NCI-H1092 (cell line): ENCODE measurements around the gene GRK3.

Source experiments
- DNase-seq: peaks from one replicate; lab custom pipeline; 2025; lab: John Stamatoyannopoulos, UW

The GRK3 gene

DNA sequence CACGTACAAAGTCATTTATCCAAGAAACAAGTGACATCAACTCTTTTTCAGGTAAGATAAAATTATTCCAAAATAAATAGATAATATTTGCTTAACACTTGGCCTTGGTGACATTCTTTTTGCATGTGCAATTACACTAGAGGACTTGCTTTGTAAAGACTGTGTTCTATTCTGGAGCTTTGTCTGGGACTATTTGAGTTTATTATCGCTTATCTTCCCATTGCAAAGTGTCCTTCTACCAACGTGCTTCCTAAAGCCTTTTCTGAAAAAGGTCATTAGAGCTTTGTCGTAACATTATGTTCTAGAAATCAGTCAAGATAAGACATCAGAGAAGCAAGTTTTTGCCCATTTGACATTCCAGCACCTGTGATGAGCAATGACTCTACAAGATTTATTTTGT lies 99.2 kb downstream of the GRK3 start:
- DNase-seq = no peak

DNA sequence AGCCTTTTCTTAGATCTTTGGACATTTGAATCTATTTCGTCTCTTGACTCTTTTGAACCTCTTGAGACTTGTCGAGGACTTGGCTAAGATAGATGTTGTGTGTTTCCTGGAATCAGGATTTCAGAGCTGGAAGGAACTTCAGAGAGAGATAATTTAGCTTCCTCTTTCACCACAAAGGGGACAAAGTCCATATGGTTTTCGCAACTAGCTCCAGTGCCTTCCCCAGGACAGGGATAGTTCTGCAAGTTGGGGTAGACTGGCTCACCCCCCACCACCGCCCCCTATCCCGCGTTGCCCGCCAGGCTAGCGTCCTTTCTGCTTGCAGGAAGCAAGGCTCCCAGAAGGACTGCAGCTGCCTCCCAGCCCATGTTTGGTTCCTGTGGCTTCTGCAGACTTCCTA lies 101.8 kb downstream of the GRK3 start:
- DNase-seq = no peak

DNA sequence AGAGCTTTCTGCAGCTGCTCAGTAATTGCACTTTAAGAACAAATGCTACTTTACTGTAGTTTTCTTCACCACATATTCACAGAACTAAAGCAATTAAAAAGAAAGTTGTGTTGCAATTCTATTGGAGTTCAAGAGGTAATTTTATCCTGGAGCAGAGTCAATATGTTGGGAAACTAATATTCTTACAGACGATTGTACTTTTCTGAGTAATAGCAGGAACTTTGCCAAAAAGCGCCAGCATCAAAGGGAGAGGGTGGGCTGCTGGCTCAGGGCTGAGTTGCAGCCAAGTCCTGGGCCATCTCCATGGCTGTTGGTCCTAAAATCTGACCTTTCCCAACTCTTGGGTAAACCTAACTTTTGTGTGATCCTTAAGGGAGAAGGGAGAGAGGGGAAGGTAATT lies 104.0 kb downstream of the GRK3 start:
- no peak for DNase-seq

DNA sequence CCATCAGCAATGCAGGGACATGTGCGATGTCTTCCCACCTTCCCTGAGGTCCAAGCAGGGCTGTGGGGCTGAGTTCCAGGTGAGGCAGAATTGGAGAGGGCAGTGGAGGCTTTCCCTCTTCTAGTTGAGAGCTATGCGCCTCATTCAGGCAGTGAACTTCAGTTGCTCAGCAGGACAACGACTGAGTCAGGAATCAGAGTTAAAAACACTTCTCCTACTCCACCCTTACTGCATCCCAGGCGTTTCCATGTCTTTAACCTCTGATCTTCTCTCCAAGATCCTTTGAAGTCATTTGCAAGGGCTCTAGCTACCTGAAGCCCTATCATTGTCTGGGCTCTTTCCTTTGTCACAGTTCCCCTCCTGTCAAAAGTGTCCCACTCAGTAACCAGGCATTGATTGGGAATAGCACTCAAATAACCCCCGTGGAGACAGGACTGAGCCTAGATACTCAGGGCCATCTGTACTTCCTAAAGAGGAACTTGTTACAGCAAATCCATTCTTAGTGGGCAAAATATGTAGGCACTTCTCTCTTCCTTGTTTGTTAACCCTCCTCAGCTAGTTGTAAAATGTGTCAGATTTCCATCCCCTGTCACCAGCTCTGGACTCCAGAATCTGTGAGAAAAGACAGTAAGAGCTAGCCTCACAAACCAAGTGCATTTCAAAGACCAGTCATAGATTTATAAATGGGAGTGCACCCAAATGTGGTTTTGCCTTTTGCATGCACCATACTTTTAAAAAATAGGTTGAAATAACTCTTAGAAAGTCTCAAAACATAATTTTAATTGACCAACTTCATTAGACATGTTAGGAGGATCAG lies 105.0 kb downstream of the GRK3 start:
- no peak for DNase-seq

DNA sequence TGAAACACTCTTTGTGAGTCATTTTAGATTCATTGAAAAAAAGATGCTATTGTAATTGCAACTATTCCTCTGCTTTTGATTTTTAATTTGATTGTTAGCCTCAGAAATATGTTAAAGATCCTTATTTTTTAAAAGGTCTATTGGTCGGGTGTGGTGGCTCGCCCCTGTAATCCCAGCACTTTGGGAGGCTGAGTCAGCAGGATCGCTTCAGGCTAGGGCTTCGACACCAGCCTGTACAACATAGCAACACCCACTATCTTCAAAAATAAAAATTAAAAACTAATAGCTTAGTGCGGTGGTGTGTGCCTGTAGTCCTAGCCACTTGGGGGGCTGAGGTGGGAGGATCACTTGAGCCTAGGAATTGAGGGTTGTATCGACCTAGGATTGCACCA lies 105.6 kb downstream of the GRK3 start:
- DNase-seq = no peak

DNA sequence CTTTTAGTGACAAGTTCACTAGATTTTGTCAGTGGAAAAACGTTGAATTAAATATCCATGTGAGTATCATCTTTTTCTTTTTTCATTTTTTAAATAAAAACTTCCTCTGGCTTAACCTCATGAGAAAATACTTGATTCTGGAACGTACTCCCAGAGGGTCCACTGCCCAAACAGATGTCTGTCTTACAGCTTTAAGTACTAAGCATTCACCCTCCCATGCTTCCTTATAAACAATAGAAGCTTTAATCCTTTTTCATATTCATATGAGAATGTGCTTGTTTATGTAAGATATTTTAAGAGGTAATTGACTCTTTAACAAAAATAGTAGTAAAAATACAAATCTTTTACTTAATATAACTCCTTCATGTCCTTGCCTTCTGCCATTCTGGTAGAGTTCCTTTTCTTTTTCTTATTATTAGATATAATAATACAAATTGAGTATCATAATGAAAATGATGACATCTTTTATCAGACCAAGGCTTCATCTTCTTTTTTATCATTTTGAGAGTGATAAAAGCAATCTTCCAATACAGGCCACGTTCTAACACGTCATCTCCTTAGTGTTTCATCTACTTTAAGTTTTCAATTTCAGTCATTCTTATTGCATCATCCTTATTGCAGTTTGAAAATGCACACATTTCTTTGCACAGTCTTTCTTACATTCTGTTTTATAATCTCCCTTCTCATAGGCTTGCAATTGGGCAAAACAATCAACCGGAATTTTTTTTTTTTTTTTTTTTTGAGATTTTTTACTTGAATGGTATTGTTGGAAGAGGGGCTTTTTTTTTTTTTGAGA lies 108.0 kb downstream of the GRK3 start:
- DNase-seq = no peak

DNA sequence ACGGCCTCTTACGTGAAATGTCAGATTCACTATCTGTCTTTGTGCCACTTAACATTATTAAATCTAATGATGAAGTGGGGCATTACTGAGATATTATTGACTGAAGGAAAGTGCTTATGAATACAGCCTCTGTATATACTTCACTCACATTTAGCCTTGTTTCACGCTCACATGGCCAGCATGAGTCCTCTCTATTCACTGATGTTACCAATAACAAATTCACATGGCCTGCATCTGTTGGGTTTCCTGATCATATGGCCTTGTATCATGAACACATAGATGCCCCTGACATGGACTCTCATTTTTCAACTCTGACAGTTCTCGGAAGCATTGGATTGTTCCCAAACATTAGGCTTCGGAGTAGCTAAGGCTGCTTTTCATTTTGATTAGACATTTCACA lies 109.2 kb downstream of the GRK3 start:
- no peak for DNase-seq

DNA sequence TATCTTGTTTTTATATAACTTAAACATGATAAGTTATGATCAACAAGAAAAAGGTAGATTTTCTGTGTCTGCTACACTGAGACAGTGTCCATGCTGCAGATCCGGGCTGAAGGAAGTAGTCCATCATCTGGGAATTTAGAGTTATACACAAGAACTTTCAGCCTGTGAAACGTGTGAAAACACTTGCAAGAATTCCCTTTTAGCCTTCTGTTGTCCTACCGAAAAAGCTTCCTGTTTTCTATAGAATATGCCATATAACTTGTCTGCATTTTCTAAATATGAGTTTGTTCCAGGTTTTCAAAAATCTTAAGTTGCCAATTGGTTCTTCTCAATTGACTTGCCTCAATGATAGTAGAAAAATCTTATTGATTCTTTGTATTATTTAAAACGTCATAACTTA lies 113.2 kb downstream of the GRK3 start:
- DNase-seq = no peak

- DNase-seq = no peak
Measured at GRCh38 chr22:25680051-25680450, 115.6 kb downstream of the GRK3 start.

GRCh38 chr22:25680956-25681355 lies 116.5 kb downstream of the GRK3 start:
- DNase-seq = no peak

- DNase-seq = no peak
Measured at GRCh38 chr22:25682109-25682508, 117.6 kb downstream of the GRK3 start.

- no peak for DNase-seq
Measured at GRCh38 chr22:25688627-25689026, 124.2 kb downstream of the GRK3 start.

- no peak for DNase-seq
Measured at GRCh38 chr22:25689631-25690030, 125.2 kb downstream of the GRK3 start.

GRCh38 chr22:25690798-25691197 lies 126.3 kb downstream of the GRK3 start:
- no peak for DNase-seq

DNA sequence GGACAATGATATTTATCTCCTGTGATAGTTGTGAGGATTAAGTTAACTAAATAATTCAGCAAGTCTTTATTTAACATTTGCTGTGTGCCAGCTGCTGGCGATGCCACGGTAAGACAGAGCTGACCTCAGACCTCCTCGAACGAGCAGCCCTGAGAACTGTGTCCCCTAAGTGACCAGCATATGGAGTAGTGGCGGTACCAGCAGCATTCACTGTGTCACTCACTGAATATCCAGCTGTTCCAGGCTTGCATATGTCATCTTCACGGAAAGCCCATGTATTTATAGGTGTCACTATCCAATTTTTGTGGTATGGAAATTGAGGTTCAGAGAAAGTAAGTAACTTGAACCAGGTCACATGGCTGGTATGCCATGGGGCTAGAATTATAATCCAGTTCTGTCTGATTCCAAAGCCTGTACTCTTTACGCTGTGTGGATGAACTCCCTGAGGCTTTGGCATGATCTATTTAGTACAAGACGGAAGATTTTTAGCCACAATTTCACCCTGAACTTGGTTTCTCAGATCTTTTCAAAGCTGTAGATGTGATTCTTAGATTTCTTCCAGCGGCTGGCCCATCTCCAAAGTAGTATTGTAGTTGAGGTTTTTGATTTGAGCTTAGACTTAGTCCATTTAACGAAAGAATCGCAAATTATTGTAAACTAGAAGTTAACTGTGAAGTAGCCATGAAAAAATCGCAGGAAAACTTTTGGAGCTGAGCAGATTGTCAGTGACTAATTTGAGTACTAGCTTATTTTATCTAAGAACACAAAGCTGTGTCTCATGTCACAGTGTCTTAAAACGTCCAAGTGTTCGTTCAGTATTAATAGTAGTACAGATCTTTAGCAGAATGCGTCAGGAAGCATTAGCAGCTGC lies 128.2 kb downstream of the GRK3 start:
- DNase-seq = no peak

- no peak for DNase-seq
Measured at GRCh38 chr22:25693268-25693565, 128.7 kb downstream of the GRK3 start.

GRCh38 chr22:25694196-25694907 lies 129.9 kb downstream of the GRK3 start:
- no peak for DNase-seq

- no peak for DNase-seq
Measured at GRCh38 chr22:25695146-25695545, 130.7 kb downstream of the GRK3 start.

DNA sequence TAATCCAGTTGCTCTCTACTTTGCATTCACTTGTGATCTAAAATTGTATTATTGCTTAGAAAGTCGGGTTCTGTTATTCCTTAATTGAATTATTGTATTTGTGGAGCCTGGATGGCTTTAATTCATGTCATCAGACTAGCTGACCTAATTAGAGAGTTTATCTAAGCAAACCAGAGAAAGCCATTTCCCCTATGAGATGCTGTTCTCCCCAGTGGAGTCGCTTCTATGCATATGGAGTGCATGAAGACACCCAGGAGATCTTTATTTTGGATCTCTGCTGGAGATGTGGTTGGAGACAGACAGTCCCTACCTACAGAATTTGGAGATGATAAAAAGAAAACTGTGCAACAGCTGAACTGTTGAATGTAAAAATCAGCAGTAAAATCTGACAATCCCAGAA lies 132.3 kb downstream of the GRK3 start:
- no peak for DNase-seq

DNA sequence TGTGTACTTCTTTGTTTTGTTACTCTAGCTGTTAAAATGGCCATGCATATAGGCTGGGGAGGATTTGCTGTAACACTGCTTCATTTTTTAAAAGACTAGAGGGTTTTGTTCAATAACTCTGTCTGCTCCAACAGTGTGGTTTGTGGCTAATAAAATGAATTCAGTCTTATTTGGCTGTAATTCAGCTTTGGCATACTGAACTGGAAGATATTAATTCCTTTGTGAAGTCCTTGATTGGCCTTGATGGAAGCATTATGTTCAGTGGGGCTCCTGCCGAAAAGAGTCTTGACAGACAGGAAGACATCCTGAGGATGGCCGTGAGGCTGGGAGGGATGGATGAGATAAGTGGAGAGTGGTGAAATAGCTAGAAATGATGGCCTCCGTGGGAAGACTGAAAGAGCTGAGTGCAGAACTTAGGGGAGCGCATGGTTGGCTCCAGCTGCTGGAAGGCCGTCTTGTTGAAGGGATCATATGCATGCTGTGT lies 132.7 kb downstream of the GRK3 start:
- no peak for DNase-seq

GRCh38 chr22:25697978-25698377 lies 133.5 kb downstream of the GRK3 start:
- no peak for DNase-seq

DNA sequence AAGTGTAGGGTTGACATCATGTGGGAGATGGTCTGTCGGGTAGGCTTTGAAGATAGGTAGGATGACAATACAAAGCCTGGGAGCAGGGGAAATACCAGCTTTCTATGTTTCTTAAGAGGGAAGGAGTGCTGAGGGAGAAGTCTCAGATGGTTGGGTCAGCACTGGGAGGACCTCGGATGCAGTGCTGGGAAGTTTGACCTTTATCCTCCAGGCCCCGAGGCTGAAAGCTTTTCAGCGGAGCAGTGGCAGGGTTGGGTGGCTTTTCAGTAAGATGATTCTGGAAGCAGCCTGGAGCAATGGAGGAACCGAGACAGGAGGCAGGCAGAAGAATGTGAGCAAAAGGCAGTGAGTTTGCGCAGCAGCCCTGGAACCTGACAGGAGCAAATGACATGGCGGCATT lies 134.0 kb downstream of the GRK3 start:
- DNase-seq = no peak
